HepG2 (cell line): Measurements from ENCODE around the gene TBKBP1. TPM values are rescaled to one million over a fixed set of nuclear protein-coding genes. Genes with fewer than 3 reads are reported as not detected.

ENCODE experiments used
- ELF4 ChIP-seq: sonication (generic); formaldehyde crosslinking; IDR thresholded peaks from 2 replicates; pipeline ENCODE4 v1.5.0; 2020; ENCODE audit warnings: missing genetic modification reagents, mild to moderate bottlenecking, moderate library complexity, borderline replicate concordance
- FOXA3 ChIP-seq: IDR thresholded peaks from 2 replicates; pipeline ENCODE4 v1.6.1; 2016; ENCODE audit warnings: missing genetic modification reagents, missing compliant biosample characterization
- MTF2 ChIP-seq: sonication (generic); formaldehyde crosslinking; IDR thresholded peaks from 2 replicates; pipeline ENCODE4 v1.5.0; 2020; ENCODE audit warnings: missing genetic modification reagents, borderline replicate concordance
- NR2F2 ChIP-seq: IDR thresholded peaks from 2 replicates; pipeline ENCODE4 v1.6.1; 2012; ENCODE audit warnings: low read depth, inconsistent platforms, borderline replicate concordance
- RCOR2 ChIP-seq: IDR thresholded peaks from 2 replicates; pipeline ENCODE4 v1.6.1; 2016; ENCODE audit warnings: missing biosample characterization, missing genetic modification reagents
- SNAPC4 ChIP-seq: sonication (generic); formaldehyde crosslinking; IDR thresholded peaks from 2 replicates; pipeline ENCODE4 v1.4.0; 2020; ENCODE audit warnings: mild to moderate bottlenecking, missing genetic modification reagents
- SP1 ChIP-seq, 2 experiments: fragments of 450-650 bp in 1 of 2; sonication (generic) in 1 of 2; formaldehyde crosslinking in 1 of 2; IDR thresholded peaks; 2 replicates each; pipeline versions ENCODE4 v1.4.0 to v1.6.1; 2016 to 2020; ENCODE audit warnings: missing genetic modification reagents in 1 of 2
- SPEN ChIP-seq: sonication (generic); formaldehyde crosslinking; IDR thresholded peaks from 2 replicates; pipeline ENCODE4 v1.5.1; 2020; ENCODE audit warnings: low read depth, mild to moderate bottlenecking, missing genetic modification reagents
- SRSF1 ChIP-seq: fragments of 200-400 bp; formaldehyde crosslinking; optimal IDR thresholded peaks from 2 replicates; pipeline ENCODE3; 2017; ENCODE audit warnings: mild to moderate bottlenecking, low read depth, low read length, moderate library complexity
- TCF12 ChIP-seq, 2 experiments: fragments of 450-650 bp in 1 of 2; sonication (generic) in 1 of 2; formaldehyde crosslinking in 1 of 2; IDR thresholded peaks; 2 replicates each; pipeline versions ENCODE4 v1.6.1 to v1.8.0; 2017 to 2022; ENCODE audit warnings: antibody characterized with exemption in 1 of 2, mild to moderate bottlenecking in 1 of 2, missing genetic modification reagents in 1 of 2, moderate library complexity in 1 of 2
- THAP11 ChIP-seq: IDR thresholded peaks from 2 replicates; pipeline ENCODE4 v1.6.1; 2016; ENCODE audit warnings: missing biosample characterization, missing genetic modification reagents
- U2AF2 ChIP-seq: fragments of 200-400 bp; formaldehyde crosslinking; IDR thresholded peaks from 2 replicates; pipeline ENCODE4 v1.6.1; 2017; ENCODE audit warnings: low read depth, mild to moderate bottlenecking, low read length
- YY1 ChIP-seq: IDR thresholded peaks from 2 replicates; pipeline ENCODE4 v1.6.1; 2011; ENCODE audit warnings: low read length, low read depth, moderate library complexity, mild to moderate bottlenecking; ENCODE audit not compliant: insufficient read depth, insufficient replicate concordance
- ZNF441 ChIP-seq: sonication (generic); formaldehyde crosslinking; IDR thresholded peaks from 2 replicates; pipeline ENCODE4 v1.7.0; 2021; ENCODE audit warnings: missing genetic modification reagents, borderline replicate concordance
- ZNF780A ChIP-seq: sonication (generic); formaldehyde crosslinking; IDR thresholded peaks from 2 replicates; pipeline ENCODE4 v1.8.0; 2022; ENCODE audit warnings: mild to moderate bottlenecking, missing genetic modification reagents, moderate library complexity
- polyA plus RNA-seq, 8 experiments: library from polyadenylated mRNA; depleted of rRNA in 3 of 8; stranded (reverse) in 7 of 8; unstranded in 1 of 8; fragments of >200 nt; fragmentation: Illumina TruSeq in 4 of 8; extraction: Trizol in 4 of 8; gene quantifications; 2 replicates each; pipeline versions ENCODE4 v1.2.1 to v1.2.3, GENCODE V29; 2011 to 2016; ENCODE audit warnings: low read depth in 4 of 8, missing spikeins in 1 of 8, mixed read lengths in 1 of 8; ENCODE audit not compliant: insufficient read depth in 1 of 8
- total RNA-seq, 5 experiments: library from RNA; depleted of rRNA; stranded (reverse); fragments of >200 nt; fragmentation: Illumina TruSeq; extraction: Trizol; gene quantifications; 2 replicates each; pipeline ENCODE4 v1.2.3, GENCODE V29; 2016; ENCODE audit warnings: low read depth in 1 of 5
- TF ChIP-seq, protein P1 (sequence below): sonication (generic); formaldehyde crosslinking; IDR thresholded peaks from 2 replicates; pipeline ENCODE4 v1.5.1; 2020; ENCODE audit warnings: mild to moderate bottlenecking, missing genetic modification reagents, moderate library complexity

TBKBP1 gene
- total and polyA plus RNA-seq, 2 of the 13 experiments (the other 11 are each of a cell fraction or from before 2014, with no cell fraction given): 2.6 to 7.0 TPM

- peak; percentile 80 for TF ChIP-seq YY1
- TF ChIP-seq SNAPC4: 0 out of 2 replicates have a peak, but pooled peaks have one; percentile 77
- no peak; the same call in 1 of the 2 replicates for TF ChIP-seq MTF2
- TF ChIP-seq TCF12 (IDR thresholded peaks at IDR 0.05): no peak
- TF ChIP-seq TCF12 (CRISPR knock-in tag; IDR thresholded peaks at IDR 0.05): peak; percentile 83; the same call in 1 of the 2 replicates
- no peak for TF ChIP-seq U2AF2
- TF ChIP-seq THAP11 (CRISPR knock-in tag): peak; percentile 93
- peak; percentile 99 for TF ChIP-seq SPEN (CRISPR knock-in tag)
- 0 out of 2 replicates have a peak, but pooled peaks have one; percentile 17 for TF ChIP-seq ELF4 (CRISPR knock-in tag)
- TF ChIP-seq SRSF1: peak; percentile 91
- TF ChIP-seq FOXA3 (CRISPR knock-in tag): peak; percentile 75
- 0 out of 2 replicates have a peak, but pooled peaks have one; percentile 14 for TF ChIP-seq SP1 (IDR thresholded peaks at IDR 0.05)
- peak; percentile 97 for TF ChIP-seq SP1 (CRISPR knock-in tag; IDR thresholded peaks at IDR 0.05)
- 0 out of 2 replicates have a peak, but pooled peaks have one; percentile 88 for TF ChIP-seq ZNF780A
- TF ChIP-seq, protein P1, sequence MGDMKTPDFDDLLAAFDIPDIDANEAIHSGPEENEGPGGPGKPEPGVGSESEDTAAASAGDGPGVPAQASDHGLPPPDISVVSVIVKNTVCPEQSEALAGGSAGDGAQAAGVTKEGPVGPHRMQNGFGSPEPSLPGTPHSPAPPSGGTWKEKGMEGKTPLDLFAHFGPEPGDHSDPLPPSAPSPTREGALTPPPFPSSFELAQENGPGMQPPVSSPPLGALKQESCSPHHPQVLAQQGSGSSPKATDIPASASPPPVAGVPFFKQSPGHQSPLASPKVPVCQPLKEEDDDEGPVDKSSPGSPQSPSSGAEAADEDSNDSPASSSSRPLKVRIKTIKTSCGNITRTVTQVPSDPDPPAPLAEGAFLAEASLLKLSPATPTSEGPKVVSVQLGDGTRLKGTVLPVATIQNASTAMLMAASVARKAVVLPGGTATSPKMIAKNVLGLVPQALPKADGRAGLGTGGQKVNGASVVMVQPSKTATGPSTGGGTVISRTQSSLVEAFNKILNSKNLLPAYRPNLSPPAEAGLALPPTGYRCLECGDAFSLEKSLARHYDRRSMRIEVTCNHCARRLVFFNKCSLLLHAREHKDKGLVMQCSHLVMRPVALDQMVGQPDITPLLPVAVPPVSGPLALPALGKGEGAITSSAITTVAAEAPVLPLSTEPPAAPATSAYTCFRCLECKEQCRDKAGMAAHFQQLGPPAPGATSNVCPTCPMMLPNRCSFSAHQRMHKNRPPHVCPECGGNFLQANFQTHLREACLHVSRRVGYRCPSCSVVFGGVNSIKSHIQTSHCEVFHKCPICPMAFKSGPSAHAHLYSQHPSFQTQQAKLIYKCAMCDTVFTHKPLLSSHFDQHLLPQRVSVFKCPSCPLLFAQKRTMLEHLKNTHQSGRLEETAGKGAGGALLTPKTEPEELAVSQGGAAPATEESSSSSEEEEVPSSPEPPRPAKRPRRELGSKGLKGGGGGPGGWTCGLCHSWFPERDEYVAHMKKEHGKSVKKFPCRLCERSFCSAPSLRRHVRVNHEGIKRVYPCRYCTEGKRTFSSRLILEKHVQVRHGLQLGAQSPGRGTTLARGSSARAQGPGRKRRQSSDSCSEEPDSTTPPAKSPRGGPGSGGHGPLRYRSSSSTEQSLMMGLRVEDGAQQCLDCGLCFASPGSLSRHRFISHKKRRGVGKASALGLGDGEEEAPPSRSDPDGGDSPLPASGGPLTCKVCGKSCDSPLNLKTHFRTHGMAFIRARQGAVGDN (CRISPR knock-in tag): peak; percentile 96
- TF ChIP-seq NR2F2: no peak; the same call in 1 of the 2 replicates
- peak; percentile 98 for TF ChIP-seq RCOR2 (CRISPR knock-in tag)
- peak; percentile 14 for TF ChIP-seq ZNF441
Measured at GRCh38 chr17:47649153-47649971, 44.6 kb upstream of the TBKBP1 start, which contains the start of gene KPNB1 (continued).
